ENCODE measurements around the gene ROCK1.
"Not testable (repeated sequence)": the region's sequence is repeated elsewhere in the genome, so short reads cannot be mapped to it uniquely, and the experiment has no call there.

DNA sequence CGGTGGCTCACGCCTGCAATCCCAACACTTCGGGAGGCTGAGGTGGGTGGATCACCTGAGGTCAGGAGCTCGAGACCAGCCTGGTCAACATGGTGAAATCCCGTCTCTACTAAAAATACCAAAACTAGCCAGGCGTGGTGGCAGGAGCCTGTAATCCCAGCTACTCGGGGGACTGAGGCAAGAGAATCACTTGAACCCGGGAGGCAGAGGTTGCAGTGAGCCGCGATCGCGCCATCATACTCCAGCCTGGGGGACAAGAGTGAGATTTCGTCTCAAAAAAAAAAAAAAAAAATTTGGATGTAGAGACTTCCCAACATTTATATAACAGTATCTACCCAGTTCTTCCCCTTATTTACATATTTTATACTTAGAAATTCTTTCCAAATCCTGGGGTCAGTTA is 93.4 kb downstream of the ROCK1 start:
- TF ChIP-seq EZH2 (IDR thresholded peaks at IDR 0.05; ENCODE audit: insufficient read depth, poor library complexity, severe bottlenecking); EZH2phosphoT487 (IDR thresholded peaks at IDR 0.05; ENCODE audit: insufficient read depth, low read depth): not testable (repeated sequence)
